Measurements from ENCODE around the gene EN2.

The EN2 gene

GRCh38 chr7:155491812-155492211 lies 33.9 kb downstream of the EN2 start:
- no peak for TF ChIP-seq TAF1 (IDR thresholded peaks at IDR 0.05; ENCODE audit: low read depth)
- TF ChIP-seq ZBTB7A (IDR thresholded peaks at IDR 0.05; ENCODE audit: low read depth) = no peak
- no peak for TF ChIP-seq EGR1 (IDR thresholded peaks at IDR 0.05)
- no peak for TF ChIP-seq EP300 (IDR thresholded peaks at IDR 0.05; ENCODE audit: borderline replicate concordance)
- no peak for TF ChIP-seq RAD21 (IDR thresholded peaks at IDR 0.05; ENCODE audit: low read depth)
- TF ChIP-seq CEBPB (IDR thresholded peaks at IDR 0.05) = no peak
- no peak for TF ChIP-seq USF1 (IDR thresholded peaks at IDR 0.05)
- TF ChIP-seq YY1 (IDR thresholded peaks at IDR 0.05; ENCODE audit: low read depth) = no peak
- no peak for TF ChIP-seq MAX (IDR thresholded peaks at IDR 0.05)
- no peak for TF ChIP-seq FOXM1 (IDR thresholded peaks at IDR 0.05; ENCODE audit: borderline replicate concordance, low read depth)
- no peak for TF ChIP-seq NFIC (IDR thresholded peaks at IDR 0.05)
- no peak for TF ChIP-seq TEAD4 (IDR thresholded peaks at IDR 0.05)
- TF ChIP-seq REST (IDR thresholded peaks at IDR 0.05; ENCODE audit: low read depth) = no peak
- TF ChIP-seq CREB1 (IDR thresholded peaks at IDR 0.05; ENCODE audit: low read depth) = no peak

- TF ChIP-seq MAX (IDR thresholded peaks at IDR 0.05) (no peak), USF1 (IDR thresholded peaks at IDR 0.05) (no peak), YY1 (IDR thresholded peaks at IDR 0.05; ENCODE audit: low read depth) (no peak), NFIC (IDR thresholded peaks at IDR 0.05) (no peak), REST (IDR thresholded peaks at IDR 0.05; ENCODE audit: low read depth) (no peak), CREB1 (IDR thresholded peaks at IDR 0.05; ENCODE audit: low read depth) (no peak), TEAD4 (IDR thresholded peaks at IDR 0.05) (no peak), TAF1 (IDR thresholded peaks at IDR 0.05; ENCODE audit: low read depth) (no peak), RAD21 (IDR thresholded peaks at IDR 0.05; ENCODE audit: low read depth) (no peak), TCF12 (IDR thresholded peaks at IDR 0.05; ENCODE audit: low read depth) (no peak), FOXM1 (IDR thresholded peaks at IDR 0.05; ENCODE audit: borderline replicate concordance, low read depth) (no peak), EP300 (IDR thresholded peaks at IDR 0.05; ENCODE audit: borderline replicate concordance) (no peak), EGR1 (IDR thresholded peaks at IDR 0.05) (no peak), ZBTB7A (IDR thresholded peaks at IDR 0.05; ENCODE audit: low read depth) (no peak), CEBPB (IDR thresholded peaks at IDR 0.05) (no peak)
Measured at GRCh38 chr7:155493744-155494538, 36.0 kb downstream of the EN2 start.

GRCh38 chr7:155494551-155494950 lies 36.6 kb downstream of the EN2 start:
- TF ChIP-seq NFIC (IDR thresholded peaks at IDR 0.05) = no peak
- no peak for TF ChIP-seq TCF12 (IDR thresholded peaks at IDR 0.05; ENCODE audit: low read depth)
- TF ChIP-seq TAF1 (IDR thresholded peaks at IDR 0.05; ENCODE audit: low read depth) = no peak
- no peak for TF ChIP-seq CREB1 (IDR thresholded peaks at IDR 0.05; ENCODE audit: low read depth)

- no peak for TF ChIP-seq TAF1 (IDR thresholded peaks at IDR 0.05; ENCODE audit: low read depth)
- no peak for TF ChIP-seq TCF12 (IDR thresholded peaks at IDR 0.05; ENCODE audit: low read depth)
- no peak for TF ChIP-seq MAX (IDR thresholded peaks at IDR 0.05)
- no peak for TF ChIP-seq CREB1 (IDR thresholded peaks at IDR 0.05; ENCODE audit: low read depth)
- no peak for TF ChIP-seq REST (IDR thresholded peaks at IDR 0.05; ENCODE audit: low read depth)
- TF ChIP-seq TEAD4 (IDR thresholded peaks at IDR 0.05) = no peak
- TF ChIP-seq EP300 (IDR thresholded peaks at IDR 0.05; ENCODE audit: borderline replicate concordance) = no peak
- no peak for TF ChIP-seq ZBTB7A (IDR thresholded peaks at IDR 0.05; ENCODE audit: low read depth)
- no peak for TF ChIP-seq FOXM1 (IDR thresholded peaks at IDR 0.05; ENCODE audit: borderline replicate concordance, low read depth)
- TF ChIP-seq YY1 (IDR thresholded peaks at IDR 0.05; ENCODE audit: low read depth) = no peak
- no peak for TF ChIP-seq USF1 (IDR thresholded peaks at IDR 0.05)
- TF ChIP-seq CEBPB (IDR thresholded peaks at IDR 0.05) = no peak
- no peak for TF ChIP-seq EGR1 (IDR thresholded peaks at IDR 0.05)
- TF ChIP-seq NFIC (IDR thresholded peaks at IDR 0.05) = no peak
- TF ChIP-seq RAD21 (IDR thresholded peaks at IDR 0.05; ENCODE audit: low read depth) = no peak
Measured at GRCh38 chr7:155495440-155496248, 37.7 kb downstream of the EN2 start.

Data from Ishikawa (cell line).